ENCODE results near the gene FAM174B.

FAM174B gene

DNA sequence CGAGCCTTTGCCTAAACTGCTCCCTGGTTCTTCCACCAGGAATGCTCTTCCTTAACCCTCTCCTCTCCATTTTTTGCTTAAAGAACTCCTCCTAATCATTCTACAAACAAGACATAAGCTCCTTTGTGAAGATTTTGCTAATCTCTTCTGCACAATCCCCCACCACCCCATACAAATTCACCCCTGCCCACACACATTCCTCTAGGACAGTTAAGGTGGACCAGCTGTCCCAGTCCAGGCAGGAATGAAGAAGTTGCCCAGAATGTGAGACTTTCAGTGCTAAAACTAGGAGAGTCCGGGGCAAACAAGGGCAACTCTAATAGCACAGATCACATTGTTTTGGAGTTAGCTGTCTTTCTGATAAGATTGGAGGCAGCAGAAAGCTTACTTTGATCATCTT, 13.9 kb upstream of the FAM174B start:
- H3K9me3 Mint-ChIP-seq = no peaks in the 10 kb centered on the region
- no peaks in the 10 kb centered on the region for H3K36me3 Mint-ChIP-seq
- H3K27ac Mint-ChIP-seq = no peak overlapping the region
- DNase-seq (ENCODE audit: low spot score in 2 of 2) (no peak), ATAC-seq (no peak)
- H3K4me3 Mint-ChIP-seq = no peak overlapping the region
- H3K4me1 Mint-ChIP-seq = peaks cover 6% of the 10 kb centered on the region

- DNase-seq (ENCODE audit: low spot score in 2 of 2) = no peak
- ATAC-seq = no peak
- H3K4me3 Mint-ChIP-seq = no peak overlapping the region
- H3K4me1 Mint-ChIP-seq = peaks cover 6% of the 10 kb centered on the region
- no peaks in the 10 kb centered on the region for H3K9me3 Mint-ChIP-seq
- no peak overlapping the region for H3K27ac Mint-ChIP-seq
- no peaks in the 10 kb centered on the region for H3K36me3 Mint-ChIP-seq
These were observed 13.0 kb upstream of the FAM174B start for GRCh38 chr15:92668620-92669019.

DNA sequence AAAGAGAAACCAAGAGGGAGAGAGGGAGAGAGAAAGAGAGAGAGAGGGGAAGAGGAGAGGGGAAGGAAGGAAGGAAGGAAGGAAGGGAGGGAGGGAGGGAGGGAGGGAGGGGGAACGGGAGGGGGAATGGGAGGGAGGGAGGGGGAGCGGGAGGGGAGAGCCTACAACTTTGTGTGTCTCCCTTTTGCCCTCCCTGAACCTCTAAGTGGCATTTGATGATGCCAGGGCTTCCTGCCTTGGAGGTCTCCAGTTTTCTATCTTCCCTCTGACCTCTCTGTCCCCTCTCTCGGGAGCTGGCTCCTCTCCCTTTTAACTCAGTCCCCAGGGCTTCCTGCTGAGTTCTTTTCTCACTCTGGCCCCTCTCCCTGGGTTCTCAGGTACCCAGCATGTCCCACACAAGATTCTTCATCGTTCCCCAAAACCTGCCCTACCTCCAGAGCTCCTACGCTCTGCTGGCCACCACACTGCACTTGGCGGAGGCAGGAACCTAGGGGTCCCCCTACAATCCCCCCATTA, 12.5 kb upstream of the FAM174B start:
- H3K9me3 Mint-ChIP-seq = no peaks in the 10 kb centered on the region
- H3K4me1 Mint-ChIP-seq = peaks cover 6% of the 10 kb centered on the region

GRCh38 chr15:92667287-92667904, 11.8 kb upstream of the FAM174B start:
- ATAC-seq (no peak), DNase-seq (ENCODE audit: low spot score in 2 of 2) (no peak)
- Mint-ChIP-seq H3K4me1 (peaks cover 6% of the 10 kb centered on the region), H3K4me3 (no peak overlapping the region), H3K27ac (no peak overlapping the region), H3K36me3 (no peaks in the 10 kb centered on the region), H3K9me3 (no peaks in the 10 kb centered on the region)

More for the DNA sequence above, 12.5 kb upstream of the FAM174B start:
- no peak for ATAC-seq
- no peak for DNase-seq (ENCODE audit: low spot score in 2 of 2)
- no peak overlapping the region for H3K4me3 Mint-ChIP-seq
- no peak overlapping the region for H3K27ac Mint-ChIP-seq
- no peaks in the 10 kb centered on the region for H3K36me3 Mint-ChIP-seq

GRCh38 chr15:92666780-92667179, 11.2 kb upstream of the FAM174B start:
- Mint-ChIP-seq H3K36me3 (no peaks in the 10 kb centered on the region), H3K4me1 (peaks cover 6% of the 10 kb centered on the region), H3K27ac (no peak overlapping the region), H3K4me3 (no peak overlapping the region), H3K9me3 (no peaks in the 10 kb centered on the region)
- no peak for ATAC-seq
- DNase-seq (ENCODE audit: low spot score in 2 of 2) = no peak

DNA sequence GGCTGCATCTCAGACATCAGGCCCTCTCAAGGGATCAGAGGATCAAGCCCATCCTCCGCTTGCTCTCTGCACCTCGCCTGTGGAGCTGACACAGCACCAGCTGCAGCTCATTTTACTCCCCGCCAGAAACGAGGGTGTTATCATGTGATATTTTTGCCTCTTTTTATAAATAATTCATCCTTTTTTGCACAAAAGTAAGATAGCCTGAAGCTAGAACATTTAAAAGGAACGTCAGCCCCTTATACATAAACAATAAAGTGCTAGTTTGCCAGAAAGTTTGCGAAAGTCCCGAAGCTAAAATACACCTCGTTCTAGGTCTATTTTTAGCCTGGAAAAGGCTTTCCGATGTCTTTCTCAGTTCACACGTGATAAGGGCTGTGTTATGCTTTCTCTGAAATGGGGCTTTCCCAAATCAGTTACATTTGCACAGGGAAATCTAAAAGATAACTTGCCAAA, 9.6 kb upstream of the FAM174B start:
- Mint-ChIP-seq H3K9me3 (no peaks in the 10 kb centered on the region), H3K4me3 (no peak overlapping the region), H3K4me1 (peaks cover 6% of the 10 kb centered on the region), H3K27ac (no peak overlapping the region), H3K36me3 (no peaks in the 10 kb centered on the region)
- ATAC-seq = no peak
- no peak for DNase-seq (ENCODE audit: low spot score in 2 of 2)

GRCh38 chr15:92664178-92664900, 8.8 kb upstream of the FAM174B start:
- DNase-seq (ENCODE audit: low spot score in 2 of 2) = no peak
- H3K36me3 Mint-ChIP-seq = no peaks in the 10 kb centered on the region
- no peak for ATAC-seq
- peaks cover 6% of the 10 kb centered on the region for H3K4me1 Mint-ChIP-seq
- no peaks in the 10 kb centered on the region for H3K9me3 Mint-ChIP-seq
- peak overlapping the region; percentile 29 for H3K27ac Mint-ChIP-seq
- no peak overlapping the region for H3K4me3 Mint-ChIP-seq

GRCh38 chr15:92663250-92663951, 7.8 kb upstream of the FAM174B start:
- peak overlapping the region; percentile 29 for H3K27ac Mint-ChIP-seq
- no peak for DNase-seq (ENCODE audit: low spot score in 2 of 2)

GRCh38 chr15:92662762-92663161, 7.2 kb upstream of the FAM174B start:
- Mint-ChIP-seq H3K9me3 (no peaks in the 10 kb centered on the region), H3K4me1 (peaks cover 4% of the 10 kb centered on the region), H3K4me3 (no peak overlapping the region), H3K27ac (no peak overlapping the region), H3K36me3 (no peaks in the 10 kb centered on the region)
- ATAC-seq (peak; percentile 4), DNase-seq (ENCODE audit: low spot score in 2 of 2) (no peak)

More at GRCh38 chr15:92663250-92663951, 7.8 kb upstream of the FAM174B start:
- Mint-ChIP-seq H3K4me1 (peaks cover 6% of the 10 kb centered on the region), H3K36me3 (no peaks in the 10 kb centered on the region), H3K9me3 (no peaks in the 10 kb centered on the region), H3K4me3 (no peak overlapping the region)
- ATAC-seq = peak; percentile 88

- no peaks in the 10 kb centered on the region for H3K36me3 Mint-ChIP-seq
- H3K27ac Mint-ChIP-seq = no peak overlapping the region
- H3K9me3 Mint-ChIP-seq = no peaks in the 10 kb centered on the region
- no peaks in the 10 kb centered on the region for H3K4me1 Mint-ChIP-seq
- DNase-seq (ENCODE audit: low spot score in 2 of 2) = no peak
- ATAC-seq = no peak
- no peak overlapping the region for H3K4me3 Mint-ChIP-seq
These were observed 6.4 kb upstream of the FAM174B start for GRCh38 chr15:92661956-92662355.

GRCh38 chr15:92661069-92661468, 5.5 kb upstream of the FAM174B start:
- Mint-ChIP-seq H3K9me3 (no peaks in the 10 kb centered on the region), H3K4me1 (no peaks in the 10 kb centered on the region), H3K36me3 (no peaks in the 10 kb centered on the region)

DNA sequence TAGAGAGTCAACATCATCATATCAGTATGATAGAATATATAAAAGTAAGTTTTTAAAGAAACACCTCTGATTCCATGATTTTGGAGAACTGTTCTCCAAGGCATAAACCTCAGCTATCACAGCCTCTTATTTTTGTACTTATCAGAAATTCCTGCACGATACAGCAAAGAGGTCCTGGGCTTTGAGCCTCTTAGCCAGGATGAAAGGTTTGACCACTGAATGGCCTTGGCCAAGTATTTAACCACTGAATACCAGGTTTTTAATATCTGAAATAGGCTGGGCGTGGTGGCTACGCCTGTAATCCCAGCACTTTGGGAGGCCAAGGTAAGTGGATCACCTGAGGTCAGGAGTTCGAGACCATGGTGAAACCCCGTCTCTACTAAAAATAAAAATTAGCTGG, 1.9 kb upstream of the FAM174B start:
- DNase-seq (ENCODE audit: low spot score in 2 of 2) = no peak
- Mint-ChIP-seq H3K27ac (no peak overlapping the region), H3K4me1 (no peaks in the 10 kb centered on the region), H3K36me3 (no peaks in the 10 kb centered on the region), H3K4me3 (no peak overlapping the region), H3K9me3 (no peaks in the 10 kb centered on the region)
- ATAC-seq = no peak

More at GRCh38 chr15:92661069-92661468, 5.5 kb upstream of the FAM174B start:
- ATAC-seq = no peak
- Mint-ChIP-seq H3K27ac (no peak overlapping the region), H3K4me3 (no peak overlapping the region)
- no peak for DNase-seq (ENCODE audit: low spot score in 2 of 2)

GRCh38 chr15:92656089-92656488, 514 bp upstream of the FAM174B start:
- Mint-ChIP-seq H3K4me3 (peak overlapping the region; percentile 31), H3K4me1 (no peaks in the 10 kb centered on the region), H3K9me3 (no peaks in the 10 kb centered on the region), H3K36me3 (no peaks in the 10 kb centered on the region), H3K27ac (no peak overlapping the region)
- ATAC-seq (no peak), DNase-seq (ENCODE audit: low spot score in 2 of 2) (no peak)

DNA sequence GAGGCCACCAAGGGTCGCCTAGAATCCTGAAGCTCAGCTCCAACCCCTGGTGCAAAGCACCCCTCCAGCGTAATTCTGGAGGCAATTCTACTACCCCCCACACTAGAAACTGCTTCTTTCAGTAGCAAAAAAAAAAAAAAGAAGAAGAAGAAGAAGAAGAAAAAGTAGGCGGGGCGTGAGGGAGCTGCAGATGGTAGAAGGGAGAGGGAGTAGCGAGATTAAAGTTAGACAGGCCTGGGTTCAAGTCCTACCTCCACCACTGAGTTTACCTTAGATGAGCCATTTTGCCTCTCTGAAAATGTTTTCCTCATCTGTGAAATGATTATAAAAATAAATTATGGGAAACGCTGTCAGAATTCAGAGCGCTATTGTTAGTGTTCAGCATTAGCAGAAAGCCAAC, 913 bp downstream of the FAM174B start:
- no peak for DNase-seq (ENCODE audit: low spot score in 2 of 2)
- no peaks in the 10 kb centered on the region for H3K36me3 Mint-ChIP-seq
- H3K4me3 Mint-ChIP-seq = peak overlapping the region; percentile 33
- no peak for ATAC-seq
- no peaks in the 10 kb centered on the region for H3K4me1 Mint-ChIP-seq
- no peak overlapping the region for H3K27ac Mint-ChIP-seq
- H3K9me3 Mint-ChIP-seq = peaks cover 3% of the 10 kb centered on the region

DNA sequence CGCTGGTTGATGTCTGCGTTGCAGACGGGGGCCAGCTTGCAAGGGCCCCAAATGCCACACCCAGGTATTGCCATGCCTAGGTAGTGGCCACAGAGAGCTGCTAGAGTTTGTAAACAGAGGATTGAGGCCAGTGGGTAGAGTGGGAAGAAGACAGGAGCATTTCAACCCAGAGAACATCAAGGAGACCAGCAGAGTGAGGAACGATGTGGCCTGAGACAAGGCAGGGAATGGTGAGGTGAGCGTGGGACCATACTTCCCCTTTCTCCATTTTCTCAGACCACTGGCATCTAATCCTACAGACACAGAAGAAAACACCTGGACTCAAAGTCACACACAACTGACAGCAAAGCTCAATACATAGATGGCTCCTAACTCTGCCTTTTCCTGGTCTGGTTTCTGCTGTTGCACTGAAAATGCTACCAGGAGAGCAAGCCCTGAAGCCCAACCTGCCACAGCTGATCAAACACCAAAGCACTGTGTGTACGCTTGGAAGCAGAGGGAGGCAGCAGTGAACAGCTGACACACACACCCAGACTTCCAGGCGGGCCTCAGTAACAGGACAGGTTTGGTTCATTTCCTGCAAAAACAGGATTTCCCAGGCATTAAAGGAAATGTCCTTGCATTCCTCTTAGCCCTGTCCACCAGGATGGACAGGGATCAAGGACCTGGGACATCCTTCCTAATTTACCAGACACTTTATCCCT, 1.6 kb downstream of the FAM174B start:
- Mint-ChIP-seq H3K27ac (no peak overlapping the region), H3K4me1 (no peaks in the 10 kb centered on the region), H3K9me3 (peaks cover 3% of the 10 kb centered on the region), H3K4me3 (peak overlapping the region; percentile 33), H3K36me3 (no peaks in the 10 kb centered on the region)
- DNase-seq (ENCODE audit: low spot score in 2 of 2) (no peak), ATAC-seq (peak; percentile 9)

All from stimulated activated effector memory CD8-positive, alpha-beta T cell treated with anti-CD3 and anti-CD28 coated beads, Interleukin-12 subunit alpha, Interleukin-12 subunit beta, amount 100 ng/mL, for 72 hours (primary cell).